ENCODE results near the gene CROCC2.
A peak's percentile ranks its signal among the peaks of the same experiment; 100 is the strongest.

Gene CROCC2

DNA sequence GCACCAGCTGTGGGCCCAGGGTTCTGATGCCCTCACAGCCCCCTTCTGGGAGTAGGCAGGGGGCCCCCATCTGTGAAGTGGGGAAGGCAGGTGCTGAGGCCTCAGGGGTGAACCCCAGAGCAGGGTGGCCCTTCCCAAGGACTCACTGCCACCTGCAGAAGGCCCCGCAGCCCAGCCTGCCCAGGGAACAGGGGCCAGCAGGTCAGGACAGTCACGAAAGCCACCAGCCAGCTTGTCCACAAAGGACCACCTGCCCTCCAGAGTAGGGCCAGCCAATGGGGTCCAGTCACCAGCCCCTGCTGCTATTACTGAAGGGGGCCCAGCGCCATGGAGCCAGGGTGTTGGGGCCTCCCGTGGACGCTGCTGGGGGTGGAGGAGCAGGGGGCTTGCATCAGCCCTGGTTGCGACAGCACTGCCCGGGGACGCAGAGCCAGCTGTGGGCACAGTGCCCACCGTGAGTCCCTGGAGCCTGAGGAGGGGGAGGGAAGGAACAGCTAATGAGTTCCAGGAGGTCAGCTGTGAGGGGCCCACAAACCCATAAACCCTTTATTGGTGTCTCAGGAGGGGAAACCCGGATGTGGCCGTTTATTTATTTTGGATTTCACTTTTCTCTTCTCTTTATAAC, 80.8 kb downstream of the CROCC2 start:
- TF ChIP-seq ZBTB48 (tag by site-specific recombination; IDR thresholded peaks at IDR 0.05) (peak; percentile 71), ZIC2 (tag by site-specific recombination; IDR thresholded peaks at IDR 0.05) (peak; percentile 96), ZBTB20 (tag by site-specific recombination; IDR thresholded peaks at IDR 0.05) (peak; percentile 47; the same call in 1 of the 2 replicates), ZFP69B (tag by site-specific recombination; IDR thresholded peaks at IDR 0.05) (peak; percentile 79), YY2 (tag by site-specific recombination; IDR thresholded peaks at IDR 0.05) (no peak), FEZF1 (tag by site-specific recombination; IDR thresholded peaks at IDR 0.05) (peak; percentile 52; the same call in 1 of the 2 replicates), GLIS2 (tag by site-specific recombination; IDR thresholded peaks at IDR 0.05) (0 out of 2 replicates have a peak, but pooled peaks have one; percentile 8), ZNF341 (tag by site-specific recombination; IDR thresholded peaks at IDR 0.05; ENCODE audit: low read depth) (peak; percentile 81), ZFP3 (tag by site-specific recombination; IDR thresholded peaks at IDR 0.05; ENCODE audit: low read depth) (no peak), ZBTB8A (tag by site-specific recombination; IDR thresholded peaks at IDR 0.05) (0 out of 2 replicates have a peak, but pooled peaks have one; percentile 10), ZNF175 (tag by site-specific recombination; IDR thresholded peaks at IDR 0.05) (no peak), GLIS1 (tag by site-specific recombination; IDR thresholded peaks at IDR 0.05) (peak; percentile 93), ZNF335 (tag by site-specific recombination; conservative IDR thresholded peaks at IDR 0.05) (0 out of 2 replicates have a peak, but pooled peaks have one; percentile 20)
- TF ChIP-seq, protein P1, sequence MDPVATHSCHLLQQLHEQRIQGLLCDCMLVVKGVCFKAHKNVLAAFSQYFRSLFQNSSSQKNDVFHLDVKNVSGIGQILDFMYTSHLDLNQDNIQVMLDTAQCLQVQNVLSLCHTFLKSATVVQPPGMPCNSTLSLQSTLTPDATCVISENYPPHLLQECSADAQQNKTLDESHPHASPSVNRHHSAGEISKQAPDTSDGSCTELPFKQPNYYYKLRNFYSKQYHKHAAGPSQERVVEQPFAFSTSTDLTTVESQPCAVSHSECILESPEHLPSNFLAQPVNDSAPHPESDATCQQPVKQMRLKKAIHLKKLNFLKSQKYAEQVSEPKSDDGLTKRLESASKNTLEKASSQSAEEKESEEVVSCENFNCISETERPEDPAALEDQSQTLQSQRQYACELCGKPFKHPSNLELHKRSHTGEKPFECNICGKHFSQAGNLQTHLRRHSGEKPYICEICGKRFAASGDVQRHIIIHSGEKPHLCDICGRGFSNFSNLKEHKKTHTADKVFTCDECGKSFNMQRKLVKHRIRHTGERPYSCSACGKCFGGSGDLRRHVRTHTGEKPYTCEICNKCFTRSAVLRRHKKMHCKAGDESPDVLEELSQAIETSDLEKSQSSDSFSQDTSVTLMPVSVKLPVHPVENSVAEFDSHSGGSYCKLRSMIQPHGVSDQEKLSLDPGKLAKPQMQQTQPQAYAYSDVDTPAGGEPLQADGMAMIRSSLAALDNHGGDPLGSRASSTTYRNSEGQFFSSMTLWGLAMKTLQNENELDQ (tag by site-specific recombination; IDR thresholded peaks at IDR 0.05; ENCODE audit: low read depth): no peak
- TF ChIP-seq, protein P2, sequence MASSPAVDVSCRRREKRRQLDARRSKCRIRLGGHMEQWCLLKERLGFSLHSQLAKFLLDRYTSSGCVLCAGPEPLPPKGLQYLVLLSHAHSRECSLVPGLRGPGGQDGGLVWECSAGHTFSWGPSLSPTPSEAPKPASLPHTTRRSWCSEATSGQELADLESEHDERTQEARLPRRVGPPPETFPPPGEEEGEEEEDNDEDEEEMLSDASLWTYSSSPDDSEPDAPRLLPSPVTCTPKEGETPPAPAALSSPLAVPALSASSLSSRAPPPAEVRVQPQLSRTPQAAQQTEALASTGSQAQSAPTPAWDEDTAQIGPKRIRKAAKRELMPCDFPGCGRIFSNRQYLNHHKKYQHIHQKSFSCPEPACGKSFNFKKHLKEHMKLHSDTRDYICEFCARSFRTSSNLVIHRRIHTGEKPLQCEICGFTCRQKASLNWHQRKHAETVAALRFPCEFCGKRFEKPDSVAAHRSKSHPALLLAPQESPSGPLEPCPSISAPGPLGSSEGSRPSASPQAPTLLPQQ (tag by site-specific recombination; IDR thresholded peaks at IDR 0.05): peak; percentile 95
- TF ChIP-seq, protein P3, sequence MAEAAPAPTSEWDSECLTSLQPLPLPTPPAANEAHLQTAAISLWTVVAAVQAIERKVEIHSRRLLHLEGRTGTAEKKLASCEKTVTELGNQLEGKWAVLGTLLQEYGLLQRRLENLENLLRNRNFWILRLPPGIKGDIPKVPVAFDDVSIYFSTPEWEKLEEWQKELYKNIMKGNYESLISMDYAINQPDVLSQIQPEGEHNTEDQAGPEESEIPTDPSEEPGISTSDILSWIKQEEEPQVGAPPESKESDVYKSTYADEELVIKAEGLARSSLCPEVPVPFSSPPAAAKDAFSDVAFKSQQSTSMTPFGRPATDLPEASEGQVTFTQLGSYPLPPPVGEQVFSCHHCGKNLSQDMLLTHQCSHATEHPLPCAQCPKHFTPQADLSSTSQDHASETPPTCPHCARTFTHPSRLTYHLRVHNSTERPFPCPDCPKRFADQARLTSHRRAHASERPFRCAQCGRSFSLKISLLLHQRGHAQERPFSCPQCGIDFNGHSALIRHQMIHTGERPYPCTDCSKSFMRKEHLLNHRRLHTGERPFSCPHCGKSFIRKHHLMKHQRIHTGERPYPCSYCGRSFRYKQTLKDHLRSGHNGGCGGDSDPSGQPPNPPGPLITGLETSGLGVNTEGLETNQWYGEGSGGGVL (tag by site-specific recombination; IDR thresholded peaks at IDR 0.05): peak; percentile 70
- POLR2A ChIA-PET: interaction anchor here (0.5 kb wide), 1 partner anchor 60 kb away, joined by 3 read pairs; no protein-coding TSS in a partner anchor
- Histone ChIP-seq H3K4me3 (ENCODE audit: low read depth, low read length) (no peak overlapping the region), H3K9me3 (ENCODE audit: control insufficient read depth, insufficient read depth, low read depth, low read length) (no peaks in the 10 kb centered on the region), H3K4me1 (ENCODE audit: control insufficient read depth, insufficient read depth, low read length) (peaks cover 16% of the 10 kb centered on the region), H3K27ac (ENCODE audit: extremely low read depth, low read depth, low read length) (peak overlapping the region; percentile 80; the same call in 1 of the 2 replicates), H3K36me3 (ENCODE audit: control insufficient read depth in 2 of 2, insufficient read depth in 1 of 2, low read length in 2 of 2) (no peaks in the 10 kb centered on the region)
- CTCF ChIA-PET: interaction anchor here (1.6 kb wide), 1 partner anchor 23 kb away, joined by 3 read pairs; no protein-coding TSS in a partner anchor

DNA sequence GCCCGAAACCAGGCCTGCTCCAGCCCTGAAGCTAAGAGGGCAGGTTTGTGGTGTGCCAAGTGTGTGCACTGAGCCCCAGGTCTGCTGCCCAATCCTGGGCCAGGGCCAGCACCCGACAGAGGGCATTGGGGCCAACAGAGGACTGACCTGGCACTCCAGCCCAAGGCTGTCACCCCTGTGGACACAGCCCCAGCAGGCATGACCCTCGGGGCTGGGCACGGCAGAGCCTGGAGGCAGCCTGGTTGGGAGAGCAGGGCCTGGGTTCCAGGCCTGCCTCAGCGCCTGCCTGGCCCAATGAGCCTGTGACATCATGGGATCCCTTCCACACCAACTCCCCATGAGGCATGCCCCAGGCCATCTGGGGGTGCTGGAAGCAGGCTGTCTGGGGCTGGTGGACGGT, 81.5 kb downstream of the CROCC2 start:
- POLR2A ChIA-PET: no interaction called here
- TF ChIP-seq BCL11B (tag by site-specific recombination; IDR thresholded peaks at IDR 0.05; ENCODE audit: low read depth): no peak
- Histone ChIP-seq H3K27ac (ENCODE audit: extremely low read depth, low read depth, low read length) (peak overlapping the region; percentile 80; the same call in 1 of the 2 replicates), H3K4me1 (ENCODE audit: control insufficient read depth, insufficient read depth, low read length) (peaks cover 16% of the 10 kb centered on the region), H3K36me3 (ENCODE audit: control insufficient read depth in 2 of 2, insufficient read depth in 1 of 2, low read length in 2 of 2) (no peaks in the 10 kb centered on the region), H3K4me3 (ENCODE audit: low read depth, low read length) (no peak overlapping the region), H3K9me3 (ENCODE audit: control insufficient read depth, insufficient read depth, low read depth, low read length) (no peaks in the 10 kb centered on the region)
- CTCF ChIA-PET: interaction anchor here (1.6 kb wide), 1 partner anchor 22 kb away, joined by 3 read pairs; no protein-coding TSS in a partner anchor
